Endothelial cell of umbilical vein (primary cell): Measurements from ENCODE around the gene DNAJC25. TPM values are rescaled to one million over a fixed set of nuclear protein-coding genes. Genes with fewer than 3 reads are reported as not detected.

Source experiments
- BruUV-seq: library from RNA; stranded (reverse); fragments of 400-500 nt; replicated peaks from 2 replicates; lab custom pipeline; 2021; lab: Mats Ljungman, UMichigan
- CTCF ChIA-PET: fragments of 300-600, 350-600 bp; sonication (Branson Sonifier 250); formaldehyde crosslinking; loops from one replicate; lab custom pipeline; 2021; ENCODE audit warnings: antibody characterized with exemption, inconsistent platforms; lab: Charles Lee
- POLR2A ChIA-PET: fragments of 300-600, 350-600 bp; sonication (Branson Sonifier 250); formaldehyde crosslinking; loops from one replicate; lab custom pipeline; 2021; ENCODE audit warnings: antibody characterized with exemption, inconsistent platforms; lab: Charles Lee
- DNase-seq: peaks from one replicate; pipeline ENCODE4 v3.0.0-alpha.2; 2011; ENCODE audit warnings: low read depth, low spot score
- FAIRE-seq: peaks from 2 replicates; lab custom pipeline; 2011; peaks lifted over from hg19 to GRCh38; lab: Jason Lieb, UNC
- H2AFZ ChIP-seq: 2 replicates; pipeline ENCODE4 v1.6.0; 2012; ENCODE audit warnings: low read depth, low read length, control low read depth, inconsistent platforms
- H3K27ac ChIP-seq: 2 replicates; pipeline ENCODE4 v1.5.1; 2011; ENCODE audit warnings: low read depth, mild to moderate bottlenecking, control low read depth, low read length, moderate library complexity; ENCODE audit not compliant: insufficient read depth
- H3K27me3 ChIP-seq, 2 experiments: 2 replicates each; pipeline versions ENCODE4 v1.6.0 to v1.6.1; 2011; ENCODE audit warnings: low read length in 2 of 2, mixed read lengths in 1 of 2; ENCODE audit not compliant: control insufficient read depth in 2 of 2, insufficient read depth in 2 of 2
- H3K36me3 ChIP-seq, 2 experiments: 2 replicates in 1 of 2; 3 replicates in 1 of 2; pipeline ENCODE4 v1.5.1; 2011; ENCODE audit warnings: low read length in 2 of 2, mild to moderate bottlenecking in 1 of 2, moderate library complexity in 1 of 2; ENCODE audit not compliant: control insufficient read depth in 2 of 2, insufficient read depth in 2 of 2; ENCODE audit errors: extremely low read depth in 1 of 2
- H3K4me1 ChIP-seq: 3 replicates; pipeline ENCODE4 v1.5.1; 2011; ENCODE audit warnings: mild to moderate bottlenecking, low read length; ENCODE audit not compliant: control insufficient read depth, insufficient read depth; ENCODE audit errors: extremely low read depth
- H3K4me2 ChIP-seq: 2 replicates; pipeline ENCODE4 v1.6.1; 2011; ENCODE audit warnings: low read length, control low read depth, mixed read lengths; ENCODE audit not compliant: insufficient read depth
- H3K4me3 ChIP-seq, 3 experiments: fragments of 200-600 bp in 1 of 3; sonication (generic), shearing (Covaris generic) in 1 of 3; replicated peaks in 1 of 3; 2 replicates each; pipeline ENCODE4 v1.5.1; 2011 to 2016; ENCODE audit warnings: control low read depth in 3 of 3, low read length in 3 of 3, mild to moderate bottlenecking in 2 of 3, inconsistent platforms in 1 of 3, low read depth in 1 of 3, moderate library complexity in 1 of 3; ENCODE audit not compliant: insufficient read depth in 1 of 3
- H3K79me2 ChIP-seq: 2 replicates; pipeline ENCODE4 v1.6.0; 2012; ENCODE audit warnings: low read length, inconsistent platforms; ENCODE audit not compliant: control insufficient read depth, insufficient read depth
- H3K9ac ChIP-seq: replicated peaks from 2 replicates; pipeline ENCODE3; 2011; ENCODE audit warnings: low read length, control low read depth; ENCODE audit not compliant: insufficient read depth; ENCODE audit errors: extremely low read depth
- H3K9me1 ChIP-seq: replicated peaks from 3 replicates; pipeline ENCODE4 v1.6.0; 2011; ENCODE audit warnings: mild to moderate bottlenecking, low read length; ENCODE audit not compliant: control insufficient read depth, insufficient read depth; ENCODE audit errors: extremely low read depth
- H3K9me3 ChIP-seq: replicated peaks from 2 replicates; pipeline ENCODE4 v1.5.1; 2012; ENCODE audit warnings: low read length, inconsistent platforms; ENCODE audit not compliant: control insufficient read depth, insufficient read depth
- H4K20me1 ChIP-seq: replicated peaks from 2 replicates; pipeline ENCODE3; 2011; ENCODE audit warnings: mild to moderate bottlenecking, low read length; ENCODE audit not compliant: control insufficient read depth, insufficient read depth; ENCODE audit errors: extremely low read depth
- CTCF ChIP-seq, 2 donors: IDR thresholded peaks; 1 replicate in 1 of 2; 2 replicates in 1 of 2; pipeline ENCODE4 v1.5.1; 2011; ENCODE audit warnings: low read length in 2 of 2, mild to moderate bottlenecking in 2 of 2, moderate library complexity in 2 of 2, control low read depth in 1 of 2, inconsistent platforms in 1 of 2, low read depth in 1 of 2; ENCODE audit not compliant: insufficient read depth in 1 of 2; ENCODE audit errors: extremely low read depth in 1 of 2
- EZH2 ChIP-seq: IDR thresholded peaks from 2 replicates; pipeline ENCODE4 v1.6.1; 2012; ENCODE audit warnings: borderline replicate concordance, low read depth, mild to moderate bottlenecking, moderate library complexity, low read length, inconsistent platforms; ENCODE audit not compliant: severe bottlenecking
- FOS ChIP-seq: IDR thresholded peaks from 2 replicates; pipeline ENCODE4 v1.6.1; 2011; ENCODE audit warnings: mild to moderate bottlenecking, low read length, moderate library complexity, borderline replicate concordance; ENCODE audit not compliant: insufficient read depth
- GATA2 ChIP-seq: IDR thresholded peaks from 2 replicates; pipeline ENCODE4 v1.7.0; 2011; ENCODE audit warnings: low read depth, mild to moderate bottlenecking, moderate library complexity, mixed read lengths, low read length; ENCODE audit not compliant: insufficient read length, insufficient read depth
- JUN ChIP-seq: IDR thresholded peaks from 2 replicates; pipeline ENCODE4 v1.6.1; 2011; ENCODE audit warnings: borderline replicate concordance, low read depth; ENCODE audit not compliant: insufficient read length, insufficient read depth
- MAX ChIP-seq: IDR thresholded peaks from 2 replicates; pipeline ENCODE4 v1.6.1; 2011; ENCODE audit not compliant: insufficient read depth, insufficient read length
- MYC ChIP-seq: IDR thresholded peaks from one replicate; pipeline ENCODE4 v1.6.1; 2011; ENCODE audit warnings: mild to moderate bottlenecking, low read depth, low read length
- POLR2A ChIP-seq: IDR thresholded peaks from 2 replicates; pipeline ENCODE4 v1.6.1; 2012; ENCODE audit warnings: low read depth, mild to moderate bottlenecking, control low read depth, low read length
- POLR2AphosphoS5 ChIP-seq: IDR thresholded peaks from 2 replicates; pipeline ENCODE4 v1.6.1; 2012; ENCODE audit warnings: low read depth, mild to moderate bottlenecking, control low read depth, low read length, moderate library complexity; ENCODE audit not compliant: insufficient read depth
- dilution Hi-C: fragments of 300-500 bp; cut with MboI; formaldehyde crosslinking; loops from one replicate; pipeline ENCODE4 v1.15.0; 2019; ENCODE audit warnings: low sequenced_read_pairs; ENCODE audit not compliant: extremely low pct_ligation_motif_present
- intact Hi-C: fragments of 100-400 bp; cut with micrococcal nuclease; formaldehyde crosslinking; loops from one replicate; pipeline ENCODE4 v1.10.0; 2022
- polyA plus RNA-seq, 4 experiments: library from polyadenylated mRNA; depleted of rRNA in 3 of 4; stranded (reverse) in 3 of 4; unstranded in 1 of 4; fragments of >200 nt; gene quantifications; 2 replicates each; pipeline versions ENCODE4 v1.2.1 to v1.2.3, GENCODE V29; 2011 to 2012; ENCODE audit warnings: missing spikeins in 1 of 4
- total RNA-seq: library from RNA; stranded (reverse); gene quantifications from 2 replicates; pipeline ENCODE4 v1.2.3, GENCODE V29; 2021

Gene DNAJC25
- total and polyA plus RNA-seq, 2 donors (not counting 3 experiments of a cell fraction or from before 2014, with no cell fraction given) = 1.7 to 5.5 TPM

- Histone ChIP-seq H3K4me2 (no peak overlapping the region), H3K79me2 (no peaks in the 10 kb centered on the region), H3K36me3 (peaks cover 11% of the 10 kb centered on the region in 2 experiments), H3K9me1 (no peaks in the 10 kb centered on the region), H3K27me3 (no peaks in the 10 kb centered on the region), H3K4me3 (no peak overlapping the region), H4K20me1 (no peaks in the 10 kb centered on the region), H3K9me3 (no peaks in the 10 kb centered on the region), H3K4me1 (no peaks in the 10 kb centered on the region), H3K9ac (no peak overlapping the region), H3K27ac (no peak overlapping the region), H2AFZ (no peak overlapping the region)
- intact Hi-C loops = no loop called here
- FAIRE-seq (no peak), DNase-seq (no peak)
- BruUV-seq = no TSS peak
- ChIA-PET POLR2A (no interaction called here), CTCF (interaction anchor here (1.4 kb wide), 2 partner anchors 9 to 33 kb away, joined by 4 to 5 read pairs; no protein-coding TSS in a partner anchor)
- dilution Hi-C loops = no loop called here
- TF ChIP-seq MAX (no peak), FOS (no peak), GATA2 (no peak), JUN (no peak), EZH2 (no peak), POLR2A (no peak), CTCF (IDR thresholded peaks at IDR 0.05; ENCODE audit: extremely low read depth in 1 of 2, insufficient read depth in 1 of 2, low read depth in 1 of 2, low read length in 2 of 2) (no peak), MYC (no peak), POLR2AphosphoS5 (no peak)
These were observed 42.3 kb upstream of the DNAJC25 start for GRCh38 chr9:111588846-111589245.
